Smooth muscle cell (in vitro differentiated cells): ENCODE data around the gene DDI2. TPM values are rescaled to one million over a fixed set of nuclear protein-coding genes. Genes with fewer than 3 reads are reported as not detected.
A peak's percentile ranks its signal among the peaks of the same experiment; 100 is the strongest.
"Not testable (repeated sequence)": the region's sequence is repeated elsewhere in the genome, so short reads cannot be mapped to it uniquely, and the experiment has no call there.

ENCODE experiments used
- DNase-seq: peaks from one replicate; lab custom pipeline; 2025; ENCODE audit not compliant: unreplicated experiment; lab: John Stamatoyannopoulos, UW
- H2AFZ ChIP-seq: fragments of 200-600 bp; sonication (generic); 2 replicates; pipeline ENCODE4 v1.6.0; 2016; ENCODE audit warnings: antibody characterized with exemption, low read depth, mild to moderate bottlenecking
- H3F3A ChIP-seq: fragments of 200-600 bp; sonication (generic); 2 replicates; pipeline ENCODE4 v1.6.0; 2017; ENCODE audit warnings: antibody characterized with exemption, low read depth
- H3K27ac ChIP-seq: fragments of 200-600 bp; sonication (generic); 2 replicates; pipeline ENCODE4 v1.5.1; 2016; ENCODE audit warnings: low read depth, mild to moderate bottlenecking
- H3K27me3 ChIP-seq: fragments of 200-600 bp; sonication (generic); 2 replicates; pipeline ENCODE4 v1.6.1; 2016; ENCODE audit warnings: low read depth, mild to moderate bottlenecking
- H3K36me3 ChIP-seq: fragments of 200-600 bp; sonication (generic); 2 replicates; pipeline ENCODE4 v1.5.1; 2016; ENCODE audit warnings: low read depth
- H3K4me1 ChIP-seq: fragments of 200-600 bp; sonication (generic); 2 replicates; pipeline ENCODE4 v1.5.1; 2016; ENCODE audit warnings: low read depth
- H3K4me2 ChIP-seq: fragments of 200-600 bp; sonication (generic); 2 replicates; pipeline ENCODE4 v1.6.0; 2016; ENCODE audit warnings: mild to moderate bottlenecking
- H3K4me3 ChIP-seq: fragments of 200-600 bp; sonication (generic); 2 replicates; pipeline ENCODE4 v1.5.1; 2016; ENCODE audit warnings: mild to moderate bottlenecking
- H3K79me2 ChIP-seq: fragments of 200-600 bp; sonication (generic); 2 replicates; pipeline ENCODE4 v1.6.0; 2016; ENCODE audit warnings: low read depth, mild to moderate bottlenecking
- H3K9ac ChIP-seq: fragments of 200-600 bp; sonication (generic); 2 replicates; pipeline ENCODE4 v1.6.0; 2016; ENCODE audit warnings: low read depth
- H3K9me3 ChIP-seq: fragments of 200-600 bp; sonication (generic); replicated peaks from 2 replicates; pipeline ENCODE4 v1.5.1; 2016; ENCODE audit warnings: low read depth
- H4K20me1 ChIP-seq: fragments of 200-600 bp; sonication (generic); 2 replicates; pipeline ENCODE4 v1.6.0; 2016; ENCODE audit warnings: low read depth
- WGBS: methylation state at CpG from one replicate; pipeline ENCODE4 v1.1.7; 2016; ENCODE audit warnings: low lambda C conversion rate; 5-methylcytosine and 5-hydroxymethylcytosine counted together
- polyA plus RNA-seq: library from polyadenylated mRNA; unstranded; fragments of >200 nt; fragmentation: Nextera tagmentation; extraction: Ambion mirVana; gene quantifications from 2 replicates; pipeline ENCODE4 v1.2.1, GENCODE V29; 2016
- total RNA-seq: library from RNA; depleted of rRNA; stranded (reverse); fragments of >200 nt; gene quantifications from 2 replicates; pipeline ENCODE4 v1.2.3, GENCODE V29; 2014
- TF ChIP-seq, protein P1 (sequence below): fragments of 200-600 bp; sonication (generic); IDR thresholded peaks from 2 replicates; pipeline ENCODE4 v1.5.1; 2017; ENCODE audit warnings: borderline replicate concordance, mild to moderate bottlenecking, antibody characterized with exemption; ENCODE audit not compliant: insufficient read depth, poor library complexity, severe bottlenecking

The DDI2 gene
- total and polyA plus RNA-seq, 2 experiments from 2014 or later: 3.5 to 10.9 TPM

DNA sequence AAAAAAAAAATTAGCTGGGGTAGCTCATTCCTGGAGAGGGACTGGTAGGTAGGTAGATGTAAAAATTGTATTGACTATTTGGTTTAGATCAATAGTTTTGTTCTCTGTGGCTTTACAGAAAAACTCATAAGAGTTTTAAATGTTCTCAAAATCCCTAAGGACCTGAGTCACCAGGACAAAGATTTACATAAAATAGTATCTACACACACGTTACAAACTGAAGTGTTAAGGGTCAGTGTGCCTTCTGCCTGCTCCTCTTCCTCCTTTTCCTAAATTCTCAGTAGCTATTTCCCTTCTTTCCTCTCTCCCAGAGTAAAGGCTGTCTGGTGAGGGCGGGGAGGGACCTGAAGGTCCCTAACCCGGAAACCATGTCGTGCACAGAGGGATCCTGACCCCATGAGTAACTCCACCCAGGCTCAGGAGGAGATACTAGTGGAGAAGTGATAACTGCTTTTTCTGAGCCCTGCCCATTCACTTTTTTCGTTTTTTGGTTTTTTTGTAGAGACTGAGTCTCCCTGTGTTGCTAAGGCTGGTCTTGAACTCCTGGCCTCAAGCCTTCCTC, 74.9 kb downstream of the DDI2 start:
- Histone ChIP-seq H3K9me3 (no peaks in the 10 kb centered on the region), H3K27ac (no peak overlapping the region), H3F3A (peaks cover 10% of the 10 kb centered on the region), H3K27me3 (no peaks in the 10 kb centered on the region), H3K36me3 (no peaks in the 10 kb centered on the region), H3K4me3 (no peak overlapping the region), H3K4me1 (no peaks in the 10 kb centered on the region), H4K20me1 (peaks cover 99% of the 10 kb centered on the region), H2AFZ (no peak overlapping the region), H3K4me2 (peak overlapping the region; percentile 26), H3K9ac (no peak overlapping the region), H3K79me2 (peaks cover 100% of the 10 kb centered on the region)
- TF ChIP-seq, protein P1, sequence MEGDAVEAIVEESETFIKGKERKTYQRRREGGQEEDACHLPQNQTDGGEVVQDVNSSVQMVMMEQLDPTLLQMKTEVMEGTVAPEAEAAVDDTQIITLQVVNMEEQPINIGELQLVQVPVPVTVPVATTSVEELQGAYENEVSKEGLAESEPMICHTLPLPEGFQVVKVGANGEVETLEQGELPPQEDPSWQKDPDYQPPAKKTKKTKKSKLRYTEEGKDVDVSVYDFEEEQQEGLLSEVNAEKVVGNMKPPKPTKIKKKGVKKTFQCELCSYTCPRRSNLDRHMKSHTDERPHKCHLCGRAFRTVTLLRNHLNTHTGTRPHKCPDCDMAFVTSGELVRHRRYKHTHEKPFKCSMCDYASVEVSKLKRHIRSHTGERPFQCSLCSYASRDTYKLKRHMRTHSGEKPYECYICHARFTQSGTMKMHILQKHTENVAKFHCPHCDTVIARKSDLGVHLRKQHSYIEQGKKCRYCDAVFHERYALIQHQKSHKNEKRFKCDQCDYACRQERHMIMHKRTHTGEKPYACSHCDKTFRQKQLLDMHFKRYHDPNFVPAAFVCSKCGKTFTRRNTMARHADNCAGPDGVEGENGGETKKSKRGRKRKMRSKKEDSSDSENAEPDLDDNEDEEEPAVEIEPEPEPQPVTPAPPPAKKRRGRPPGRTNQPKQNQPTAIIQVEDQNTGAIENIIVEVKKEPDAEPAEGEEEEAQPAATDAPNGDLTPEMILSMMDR: no peak
- WGBS: 83% methylated on average over 5 of the region's 5 CpGs
- no peak for DNase-seq

DNA sequence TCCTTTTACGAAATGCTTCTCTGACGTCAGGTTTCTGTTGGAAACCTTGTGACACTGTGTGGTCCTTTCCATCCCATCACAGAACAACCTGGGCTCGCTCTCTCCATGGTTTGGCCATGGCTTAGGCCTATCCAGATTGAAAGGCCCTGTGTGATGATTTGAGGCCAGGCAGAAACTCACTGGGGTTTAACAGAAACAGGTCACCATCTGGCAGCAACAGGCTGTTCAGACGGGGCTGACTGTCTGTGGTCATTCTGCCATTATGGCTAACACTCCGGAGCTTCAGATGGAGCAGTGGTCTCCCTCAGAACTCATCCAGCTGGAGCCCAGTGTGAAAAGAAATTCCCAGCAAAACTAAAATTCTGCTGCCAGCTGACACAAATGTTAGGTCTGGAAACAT, 76.1 kb downstream of the DDI2 start:
- WGBS: 82% methylated on average over 5 of the region's 5 CpGs
- no peaks in the 10 kb centered on the region for H3K27me3 ChIP-seq
- no peak overlapping the region for H3K27ac ChIP-seq
- H3K4me3 ChIP-seq: no peak overlapping the region
- DNase-seq: no peak
- peaks cover 10% of the 10 kb centered on the region for H3F3A ChIP-seq
- H3K36me3 ChIP-seq: no peaks in the 10 kb centered on the region
- no peak overlapping the region for H3K4me2 ChIP-seq
- H3K4me1 ChIP-seq: no peaks in the 10 kb centered on the region
- peaks cover 100% of the 10 kb centered on the region for H3K79me2 ChIP-seq
- TF ChIP-seq, protein P1: no peak
- no peak overlapping the region for H2AFZ ChIP-seq
- peaks cover 99% of the 10 kb centered on the region for H4K20me1 ChIP-seq
- H3K9ac ChIP-seq: no peak overlapping the region
- H3K9me3 ChIP-seq: no peaks in the 10 kb centered on the region

DNA sequence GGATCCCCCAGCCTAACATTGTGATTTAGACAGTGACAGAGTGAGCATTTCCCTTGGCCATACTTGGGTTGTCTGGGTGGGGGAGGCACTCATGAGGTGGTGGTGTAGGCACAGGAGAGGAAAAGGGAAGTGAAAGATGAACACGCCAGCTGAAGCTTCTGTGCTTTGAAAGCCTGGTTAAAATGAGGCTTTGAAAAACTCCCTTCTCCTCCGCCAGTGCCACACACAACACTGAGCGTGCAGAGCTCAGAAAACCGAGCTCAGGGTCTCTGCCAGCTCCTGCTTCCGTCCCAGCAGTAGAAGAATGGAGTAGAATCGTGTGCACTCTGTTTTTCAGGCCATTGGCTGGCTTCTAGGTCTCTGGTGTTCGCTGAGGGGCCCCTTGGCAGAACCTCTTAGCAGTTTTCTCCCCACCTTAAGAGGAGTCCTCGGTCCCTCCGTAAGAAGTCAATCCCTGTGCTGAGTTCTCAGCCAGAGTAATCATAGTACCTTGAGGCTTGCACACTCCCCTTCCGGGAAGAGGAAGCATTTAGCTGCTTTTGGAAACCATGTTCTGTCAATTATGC, 79.8 kb downstream of the DDI2 start:
- Histone ChIP-seq H2AFZ (no peak overlapping the region), H3K27ac (no peak overlapping the region), H3K27me3 (no peaks in the 10 kb centered on the region), H3K36me3 (no peaks in the 10 kb centered on the region), H3K4me1 (no peaks in the 10 kb centered on the region), H3F3A (peaks cover 4% of the 10 kb centered on the region), H3K4me2 (no peak overlapping the region), H4K20me1 (peaks cover 98% of the 10 kb centered on the region), H3K9me3 (no peaks in the 10 kb centered on the region), H3K9ac (no peak overlapping the region), H3K4me3 (no peak overlapping the region), H3K79me2 (peaks cover 100% of the 10 kb centered on the region)
- TF ChIP-seq, protein P1: no peak
- no peak for DNase-seq
- WGBS: 94% methylated on average over 10 of the region's 10 CpGs

DNA sequence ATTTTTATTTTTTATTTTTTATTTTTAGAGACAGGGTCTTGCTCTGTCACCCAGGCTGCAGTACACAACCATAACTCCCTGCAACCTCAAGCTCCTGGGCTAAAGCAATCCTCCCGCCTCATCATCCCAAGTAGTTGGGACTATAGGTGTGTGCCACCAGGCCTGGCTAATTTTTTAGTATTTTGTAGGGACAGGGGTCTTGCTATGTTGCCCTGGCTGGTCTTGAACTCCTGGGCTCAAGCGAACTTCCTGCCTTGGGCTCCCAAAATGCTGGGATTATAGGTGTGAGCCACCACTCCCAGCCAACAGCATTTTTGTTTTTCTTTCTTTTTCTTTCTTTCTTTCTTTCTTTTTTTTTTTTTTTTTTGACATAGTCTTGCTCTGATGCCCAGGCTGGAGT, 80.9 kb downstream of the DDI2 start:
- H4K20me1 ChIP-seq: peaks cover 98% of the 10 kb centered on the region
- H3K79me2 ChIP-seq: peaks cover 92% of the 10 kb centered on the region
- no peak overlapping the region for H3K9ac ChIP-seq
- no peaks in the 10 kb centered on the region for H3K4me1 ChIP-seq
- TF ChIP-seq, protein P1: no peak
- 99% methylated on average over 2 of the region's 2 CpGs for WGBS
- H3K27ac ChIP-seq: no peak overlapping the region
- H3F3A ChIP-seq: peaks cover 16% of the 10 kb centered on the region
- H3K4me2 ChIP-seq: no peak overlapping the region
- H3K9me3 ChIP-seq: no peaks in the 10 kb centered on the region
- H3K4me3 ChIP-seq: no peak overlapping the region
- no peak overlapping the region for H2AFZ ChIP-seq
- H3K27me3 ChIP-seq: no peaks in the 10 kb centered on the region
- DNase-seq: no peak
- no peaks in the 10 kb centered on the region for H3K36me3 ChIP-seq

DNA sequence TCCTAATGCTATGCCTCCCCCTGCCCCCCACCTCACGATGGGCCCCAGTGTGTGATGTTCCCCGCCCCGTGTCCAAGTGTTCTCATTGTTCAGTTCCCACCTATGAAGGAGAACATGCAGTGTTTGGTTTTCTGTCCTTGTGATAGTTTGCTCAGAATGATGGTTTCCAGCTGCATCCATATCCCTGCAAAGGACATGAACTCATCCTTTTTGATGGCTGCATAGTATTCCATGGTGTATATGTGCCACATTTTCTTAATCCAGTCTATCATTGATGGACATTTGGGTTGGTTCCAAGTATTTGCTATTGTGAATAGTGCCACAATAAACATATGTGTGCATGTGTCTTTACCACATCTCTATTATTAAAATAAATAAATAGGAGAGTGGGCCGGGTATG, 82.1 kb downstream of the DDI2 start:
- H4K20me1 ChIP-seq: peaks cover 89% of the 10 kb centered on the region
- not testable (repeated sequence) for H2AFZ ChIP-seq, H3K4me2 ChIP-seq, H3K4me1 ChIP-seq, H3K9ac ChIP-seq, H3K27ac ChIP-seq, H3K27me3 ChIP-seq, H3K4me3 ChIP-seq, H3K9me3 ChIP-seq, DNase-seq, H3K36me3 ChIP-seq
- 98% methylated on average over 4 of the region's 4 CpGs for WGBS
- peaks cover 82% of the 10 kb centered on the region for H3K79me2 ChIP-seq
- H3F3A ChIP-seq: peaks cover 24% of the 10 kb centered on the region
